ENCODE results near the gene TNNC2. TPM values are rescaled to one million over a fixed set of nuclear protein-coding genes. Genes with fewer than 3 reads are reported as not detected.

The TNNC2 gene
- polyA plus RNA-seq, 1 experiment, result 0.60 TPM

DNA sequence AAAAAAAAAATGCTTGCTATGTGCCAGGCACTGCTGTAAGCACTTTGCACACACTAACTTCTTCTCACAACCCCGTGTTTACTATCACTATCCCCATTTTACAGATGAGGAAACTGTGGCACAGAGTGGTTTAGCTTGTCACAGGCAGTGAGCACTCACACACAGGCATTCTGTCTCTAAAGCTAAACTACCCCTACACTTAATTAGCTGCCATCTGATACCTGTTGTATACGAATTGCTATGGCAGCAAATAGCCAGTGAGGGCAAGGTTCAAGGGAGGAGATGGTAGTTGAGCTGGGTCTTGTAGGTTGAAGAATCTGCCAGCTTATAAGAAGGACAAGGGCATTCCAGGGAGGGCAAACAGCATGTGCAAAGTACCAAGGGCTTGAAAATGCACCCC, 5.2 kb downstream of the TNNC2 start:
- POLR2A ChIA-PET, result no interaction called here
- Histone ChIP-seq H3K4me3 (ENCODE audit: low read depth, low read length) (no peak overlapping the region), H3K27me3 (ENCODE audit: control insufficient read depth, insufficient read depth, low read length) (no peaks in the 10 kb centered on the region; the same call in 1 of the 2 replicates), H3K36me3 (ENCODE audit: control insufficient read depth, insufficient read depth, low read length) (no peaks in the 10 kb centered on the region)
- TF ChIP-seq, protein P1, sequence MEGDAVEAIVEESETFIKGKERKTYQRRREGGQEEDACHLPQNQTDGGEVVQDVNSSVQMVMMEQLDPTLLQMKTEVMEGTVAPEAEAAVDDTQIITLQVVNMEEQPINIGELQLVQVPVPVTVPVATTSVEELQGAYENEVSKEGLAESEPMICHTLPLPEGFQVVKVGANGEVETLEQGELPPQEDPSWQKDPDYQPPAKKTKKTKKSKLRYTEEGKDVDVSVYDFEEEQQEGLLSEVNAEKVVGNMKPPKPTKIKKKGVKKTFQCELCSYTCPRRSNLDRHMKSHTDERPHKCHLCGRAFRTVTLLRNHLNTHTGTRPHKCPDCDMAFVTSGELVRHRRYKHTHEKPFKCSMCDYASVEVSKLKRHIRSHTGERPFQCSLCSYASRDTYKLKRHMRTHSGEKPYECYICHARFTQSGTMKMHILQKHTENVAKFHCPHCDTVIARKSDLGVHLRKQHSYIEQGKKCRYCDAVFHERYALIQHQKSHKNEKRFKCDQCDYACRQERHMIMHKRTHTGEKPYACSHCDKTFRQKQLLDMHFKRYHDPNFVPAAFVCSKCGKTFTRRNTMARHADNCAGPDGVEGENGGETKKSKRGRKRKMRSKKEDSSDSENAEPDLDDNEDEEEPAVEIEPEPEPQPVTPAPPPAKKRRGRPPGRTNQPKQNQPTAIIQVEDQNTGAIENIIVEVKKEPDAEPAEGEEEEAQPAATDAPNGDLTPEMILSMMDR (IDR thresholded peaks at IDR 0.05; ENCODE audit: insufficient read depth, low read depth, low read length), result no peak
- no peak for DNase-seq (ENCODE audit: low read depth)
- CTCF ChIA-PET, result interaction anchor here (0.6 to 2.2 kb wide), 5 partner anchors 8 to 1717 kb away, joined by 3 to 11 read pairs (median 3); no protein-coding TSS in a partner anchor

DNA sequence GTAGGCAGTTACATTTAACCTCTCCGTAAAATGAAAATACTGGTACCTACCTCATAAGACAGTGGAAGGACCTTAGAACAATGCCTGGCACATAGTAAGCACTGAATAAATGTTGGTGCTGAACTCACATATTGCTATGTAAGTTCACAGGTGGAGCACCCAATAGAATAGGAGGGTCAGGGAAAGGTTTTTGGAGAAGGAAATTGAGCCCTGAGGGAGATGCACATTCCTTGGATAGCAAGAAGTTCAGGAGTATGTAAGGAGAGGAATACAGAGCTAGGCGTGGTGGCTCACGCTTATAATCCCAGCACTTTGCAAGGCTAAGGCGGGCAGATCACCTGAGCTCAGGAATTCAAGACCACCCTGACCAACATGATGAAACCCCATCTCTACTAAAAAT, 7.6 kb downstream of the TNNC2 start:
- TF ChIP-seq, protein P1 (IDR thresholded peaks at IDR 0.05; ENCODE audit: insufficient read depth, low read depth, low read length), result no peak
- CTCF ChIA-PET, result interaction anchor here (0.6 to 3.6 kb wide), 4 partner anchors 9 to 1629 kb away, joined by 3 to 11 read pairs (median 4); no protein-coding TSS in a partner anchor
- no peaks in the 10 kb centered on the region for H3K36me3 ChIP-seq (ENCODE audit: control insufficient read depth, insufficient read depth, low read length)
- no peaks in the 10 kb centered on the region; the same call in 1 of the 2 replicates for H3K27me3 ChIP-seq (ENCODE audit: control insufficient read depth, insufficient read depth, low read length)
- POLR2A ChIA-PET, result interaction anchor here (0.6 kb wide), 1 partner anchor 153 kb away, joined by 6 read pairs; the partner anchor contains the start of gene ZNF335
- no peak for DNase-seq (ENCODE audit: low read depth)
- no peak overlapping the region for H3K4me3 ChIP-seq (ENCODE audit: low read depth, low read length)

DNA sequence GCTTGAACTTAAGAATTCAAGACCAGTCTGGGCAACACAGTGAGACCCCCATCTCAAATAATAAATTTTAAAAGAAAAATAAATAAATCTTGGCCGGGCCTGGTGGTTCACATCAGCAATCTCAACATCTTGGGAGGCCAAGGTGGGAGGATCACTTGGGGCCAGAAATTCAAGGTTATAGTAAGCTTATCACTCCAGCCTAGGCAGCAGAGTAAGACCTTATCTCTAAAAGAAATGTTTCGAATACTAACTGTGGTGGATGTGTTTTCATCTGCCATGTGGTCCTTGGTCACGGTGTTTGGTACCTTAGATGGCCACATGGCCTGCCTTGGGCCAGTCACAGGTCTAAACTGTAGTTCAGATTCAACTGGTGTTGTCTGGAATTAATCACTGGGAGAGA, 8.9 kb downstream of the TNNC2 start:
- ChIA-PET CTCF (interaction anchor here (1.4 to 3.6 kb wide), 3 partner anchors 8 to 19 kb away, joined by 3 to 11 read pairs (median 5); no protein-coding TSS in a partner anchor), POLR2A (no interaction called here)
- Histone ChIP-seq H3K27me3 (ENCODE audit: control insufficient read depth, insufficient read depth, low read length) (no peaks in the 10 kb centered on the region; the same call in 1 of the 2 replicates), H3K36me3 (ENCODE audit: control insufficient read depth, insufficient read depth, low read length) (no peaks in the 10 kb centered on the region), H3K4me3 (ENCODE audit: low read depth, low read length) (no peak overlapping the region)
- TF ChIP-seq, protein P1 (IDR thresholded peaks at IDR 0.05; ENCODE audit: insufficient read depth, low read depth, low read length), result no peak
- no peak for DNase-seq (ENCODE audit: low read depth)

DNA sequence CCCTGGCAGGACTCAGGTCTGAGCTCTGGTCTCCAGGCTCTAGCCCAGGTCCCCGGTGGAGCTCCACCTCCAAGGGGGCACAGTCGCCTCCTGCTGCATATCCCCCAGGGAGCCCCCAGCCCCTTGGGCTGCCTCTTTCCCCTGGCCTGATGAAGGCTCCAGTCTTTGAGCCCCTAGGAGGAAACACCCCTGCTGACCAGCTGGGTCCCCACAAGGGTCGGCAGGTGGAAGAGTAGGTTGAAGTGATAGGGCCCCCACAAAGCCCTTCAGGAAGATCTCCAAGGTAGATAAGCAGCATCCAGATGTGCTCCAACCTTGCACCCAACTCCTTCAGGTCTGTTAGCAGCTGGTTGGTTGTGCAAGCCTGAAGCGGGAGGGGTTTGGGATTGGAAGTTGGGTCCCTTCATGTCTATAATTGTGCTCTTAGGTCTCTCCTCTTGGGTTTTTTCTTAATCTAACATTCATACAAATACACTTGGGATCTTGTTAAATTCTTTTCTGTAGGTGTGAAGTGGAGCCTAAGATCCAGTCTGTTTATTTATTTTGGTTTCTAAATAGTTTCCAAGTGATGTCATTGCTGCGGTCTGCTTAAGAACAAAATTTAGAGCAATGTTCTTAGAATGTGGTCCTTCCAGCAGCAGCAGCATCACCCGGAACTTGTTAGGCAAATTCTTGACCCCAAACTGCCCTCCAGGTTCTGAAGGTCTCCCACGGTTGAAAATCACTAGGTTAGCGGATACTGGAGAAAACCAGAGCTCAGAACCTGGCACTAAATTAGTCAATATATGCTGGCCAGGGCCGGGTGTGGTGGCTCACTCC, 9.5 kb downstream of the TNNC2 start:
- no peaks in the 10 kb centered on the region for H3K36me3 ChIP-seq (ENCODE audit: control insufficient read depth, insufficient read depth, low read length)
- ChIA-PET CTCF (interaction anchor here (0.8 to 3.6 kb wide), 7 partner anchors 9 to 73 kb away, joined by 3 to 11 read pairs (median 3); partner anchors contain the start of genes SNX21 and SPATA25), POLR2A (interaction anchor here (0.6 to 1.4 kb wide), 2 partner anchors 9 to 10 kb away, joined by 4 to 8 read pairs; no protein-coding TSS in a partner anchor)
- peak; percentile 59 for DNase-seq (ENCODE audit: low read depth)
- no peak overlapping the region for H3K4me3 ChIP-seq (ENCODE audit: low read depth, low read length)
- TF ChIP-seq, protein P1 (IDR thresholded peaks at IDR 0.05; ENCODE audit: insufficient read depth, low read depth, low read length), result no peak
- no peaks in the 10 kb centered on the region; the same call in 1 of the 2 replicates for H3K27me3 ChIP-seq (ENCODE audit: control insufficient read depth, insufficient read depth, low read length)

DNA sequence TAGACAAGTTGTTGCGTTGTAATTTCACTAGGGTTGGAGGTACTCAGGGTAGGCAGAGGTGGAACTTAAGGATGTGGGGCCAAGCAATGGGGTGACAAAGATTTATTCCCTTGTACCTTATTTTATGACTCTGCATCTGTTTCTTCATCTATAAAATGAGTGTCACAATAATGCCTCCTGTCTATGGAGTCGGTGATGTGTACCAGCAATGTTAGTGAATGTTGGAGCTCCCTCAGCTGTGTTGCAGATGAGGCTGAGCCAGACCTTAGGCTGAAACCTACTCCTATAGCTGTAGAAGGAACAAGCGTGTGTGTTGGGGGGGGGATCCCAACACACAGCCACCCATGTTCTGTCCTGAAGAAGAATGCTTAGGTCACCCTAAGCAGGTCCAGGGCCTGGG, 10.2 kb downstream of the TNNC2 start:
- H3K36me3 ChIP-seq (ENCODE audit: control insufficient read depth, insufficient read depth, low read length), result no peaks in the 10 kb centered on the region
- CTCF ChIA-PET, result interaction anchor here (0.8 to 3.6 kb wide), 6 partner anchors 9 to 73 kb away, joined by 3 to 11 read pairs (median 4); partner anchors contain the start of genes SNX21 and SPATA25
- H3K27me3 ChIP-seq (ENCODE audit: control insufficient read depth, insufficient read depth, low read length), result no peaks in the 10 kb centered on the region
- TF ChIP-seq, protein P1 (IDR thresholded peaks at IDR 0.05; ENCODE audit: insufficient read depth, low read depth, low read length), result no peak
- H3K4me3 ChIP-seq (ENCODE audit: low read depth, low read length), result no peak overlapping the region
- POLR2A ChIA-PET, result interaction anchor here (0.6 to 1.4 kb wide), 2 partner anchors 9 to 11 kb away, joined by 4 to 8 read pairs; no protein-coding TSS in a partner anchor
- DNase-seq (ENCODE audit: low read depth), result no peak

Data from BJ (cell line).